Lower lobe of right lung (tissue), 2 donors: ENCODE measurements around the gene PLAU. TPM values are rescaled to one million over a fixed set of nuclear protein-coding genes. Genes with fewer than 3 reads are reported as not detected.

Experiments
- ATAC-seq, 2 donors: fragments of 200-7000 bp; cut with Tn5 transposase; one replicate each; pipeline ENCODE4 v1.9.1; 2020 to 2022; ENCODE audit warnings: mild to moderate bottlenecking in 2 of 2, moderate library complexity in 2 of 2
- DNase-seq: peaks from one replicate; pipeline ENCODE4 v3.0.0-alpha.2; 2020
- H3K27ac ChIP-seq: fragments of 200-600 bp; one replicate; pipeline ENCODE4 v1.8.0; 2022
- H3K27me3 ChIP-seq: fragments of 200-600 bp; one replicate; pipeline ENCODE4 v1.8.0; 2022; ENCODE audit warnings: low read depth
- H3K36me3 ChIP-seq: fragments of 200-600 bp; one replicate; pipeline ENCODE4 v1.8.0; 2022; ENCODE audit warnings: mild to moderate bottlenecking
- H3K4me1 ChIP-seq: fragments of 200-600 bp; one replicate; pipeline ENCODE4 v1.8.0; 2022
- H3K4me3 ChIP-seq: fragments of 200-600 bp; one replicate; pipeline ENCODE4 v1.8.0; 2022; ENCODE audit warnings: mild to moderate bottlenecking
- H3K9me3 ChIP-seq: fragments of 200-600 bp; one replicate; pipeline ENCODE4 v1.8.0; 2022
- intact Hi-C: fragments of 100-400 bp; cut with DNase I; formaldehyde crosslinking; loops from one replicate; pipeline ENCODE4 v1.11.0; 2022
- total RNA-seq: library from RNA; stranded (reverse); fragmentation: NEBNext Ultra II Directional; extraction: Animal tissue kit (Norgen Biotek cat#: 25700); gene quantifications from one replicate; pipeline ENCODE4 v1.2.1, GENCODE V29; 2021
- TF ChIP-seq, protein P1 (sequence below): fragments of 200-600 bp; IDR thresholded peaks from one replicate; pipeline ENCODE4 v1.8.0; 2022; ENCODE audit warnings: antibody characterized with exemption, mild to moderate bottlenecking
- donor health status: DM: no; HTN: yes; CAD: no; lungs with severe emphysema.

PLAU gene
- total RNA-seq, 1 donor from 2014 or later, result 29.0 TPM

DNA sequence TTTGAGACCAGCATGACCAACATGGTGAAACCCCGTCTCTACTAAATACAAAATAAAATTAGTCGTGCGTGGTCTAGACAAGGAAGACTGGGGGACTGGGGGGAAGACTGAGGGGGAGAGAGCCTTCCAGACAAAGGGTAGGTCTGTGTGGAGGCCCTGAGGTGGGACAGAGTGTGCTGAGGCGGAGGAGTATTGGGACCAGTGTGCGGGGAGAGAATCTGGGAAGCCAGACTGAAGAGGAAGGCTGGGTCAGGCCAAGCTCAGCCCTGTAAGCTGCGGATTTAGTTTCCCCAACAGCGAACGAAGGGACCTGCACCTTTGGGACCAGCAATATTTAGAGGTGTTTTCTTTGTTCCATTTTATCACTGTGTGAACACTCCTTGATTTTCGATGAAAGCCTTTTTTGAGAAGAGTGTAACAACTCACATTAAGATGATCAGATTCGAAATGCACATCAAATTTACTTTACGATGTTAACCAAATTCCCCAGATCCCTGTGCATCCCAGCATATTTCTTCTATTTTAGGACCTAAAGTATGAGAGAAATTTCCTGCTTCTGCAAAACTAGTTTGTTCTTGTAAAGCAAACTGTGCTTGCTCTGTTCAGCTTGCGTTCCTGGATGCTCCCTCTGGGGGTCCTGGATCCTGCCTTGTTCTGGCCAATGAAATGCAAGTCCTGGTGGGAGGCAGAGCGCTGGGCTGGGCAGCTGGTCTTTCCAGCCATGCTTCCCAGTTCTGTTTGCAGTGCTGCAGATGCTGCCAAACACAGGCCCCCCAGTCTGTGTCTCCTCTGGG is 39.4 kb downstream of the PLAU start:
- Histone ChIP-seq H3K4me3 (no peak overlapping the region), H3K4me1 (no peaks in the 10 kb centered on the region), H3K36me3 (no peaks in the 10 kb centered on the region), H3K27me3 (no peaks in the 10 kb centered on the region), H3K27ac (no peak overlapping the region), H3K9me3 (no peaks in the 10 kb centered on the region)
- intact Hi-C loops, result no loop called here
- no peak for DNase-seq
- ATAC-seq, result no peak
- TF ChIP-seq, protein P1, sequence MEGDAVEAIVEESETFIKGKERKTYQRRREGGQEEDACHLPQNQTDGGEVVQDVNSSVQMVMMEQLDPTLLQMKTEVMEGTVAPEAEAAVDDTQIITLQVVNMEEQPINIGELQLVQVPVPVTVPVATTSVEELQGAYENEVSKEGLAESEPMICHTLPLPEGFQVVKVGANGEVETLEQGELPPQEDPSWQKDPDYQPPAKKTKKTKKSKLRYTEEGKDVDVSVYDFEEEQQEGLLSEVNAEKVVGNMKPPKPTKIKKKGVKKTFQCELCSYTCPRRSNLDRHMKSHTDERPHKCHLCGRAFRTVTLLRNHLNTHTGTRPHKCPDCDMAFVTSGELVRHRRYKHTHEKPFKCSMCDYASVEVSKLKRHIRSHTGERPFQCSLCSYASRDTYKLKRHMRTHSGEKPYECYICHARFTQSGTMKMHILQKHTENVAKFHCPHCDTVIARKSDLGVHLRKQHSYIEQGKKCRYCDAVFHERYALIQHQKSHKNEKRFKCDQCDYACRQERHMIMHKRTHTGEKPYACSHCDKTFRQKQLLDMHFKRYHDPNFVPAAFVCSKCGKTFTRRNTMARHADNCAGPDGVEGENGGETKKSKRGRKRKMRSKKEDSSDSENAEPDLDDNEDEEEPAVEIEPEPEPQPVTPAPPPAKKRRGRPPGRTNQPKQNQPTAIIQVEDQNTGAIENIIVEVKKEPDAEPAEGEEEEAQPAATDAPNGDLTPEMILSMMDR, result no peak

DNA sequence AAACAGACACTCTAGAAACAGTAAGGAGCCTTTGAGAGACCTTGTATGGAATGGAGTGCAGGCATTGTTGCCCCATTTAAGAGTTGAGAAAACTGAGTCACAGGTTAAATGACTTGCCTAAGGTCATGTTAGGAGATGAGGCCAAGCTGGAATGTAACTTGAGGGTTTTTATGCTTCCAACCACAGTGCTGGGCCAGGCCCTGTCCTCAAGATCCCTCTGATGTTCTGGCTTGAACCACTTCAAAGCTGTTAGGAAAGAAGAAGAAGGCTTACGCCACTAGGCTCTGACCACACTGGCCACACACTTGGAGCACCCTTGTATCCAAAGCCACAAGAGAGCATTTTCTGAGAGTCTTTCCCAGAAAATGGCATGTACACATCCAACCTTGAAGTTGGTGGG is 42.7 kb downstream of the PLAU start:
- Histone ChIP-seq H3K4me1 (peaks cover 33% of the 10 kb centered on the region), H3K4me3 (no peak overlapping the region), H3K27me3 (no peaks in the 10 kb centered on the region), H3K9me3 (no peaks in the 10 kb centered on the region), H3K36me3 (no peaks in the 10 kb centered on the region), H3K27ac (no peak overlapping the region)
- TF ChIP-seq, protein P1, result no peak
- intact Hi-C loops, result no loop called here
- ATAC-seq (peak; percentile 47 to 75), DNase-seq (no peak)

DNA sequence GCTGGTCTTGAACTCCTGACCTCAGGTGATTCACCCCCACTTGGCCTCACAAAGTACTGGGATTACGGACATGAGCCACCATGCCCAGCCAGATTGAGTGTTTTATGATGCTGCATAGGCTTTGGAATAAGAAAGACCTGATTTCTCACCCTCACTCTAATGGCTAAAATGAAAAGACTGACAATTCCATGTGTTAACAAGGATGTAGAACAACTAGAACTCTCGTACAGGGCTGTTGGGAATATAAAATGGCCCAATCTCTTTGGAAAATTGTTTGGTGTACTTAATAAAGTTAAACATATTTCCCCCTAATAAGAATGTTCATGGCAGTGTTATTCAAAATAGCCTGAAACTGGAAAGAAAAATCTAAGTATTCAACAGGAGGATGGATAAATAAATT is 43.8 kb downstream of the PLAU start:
- Histone ChIP-seq H3K4me1 (peaks cover 41% of the 10 kb centered on the region), H3K4me3 (no peak overlapping the region), H3K9me3 (no peaks in the 10 kb centered on the region), H3K27ac (no peak overlapping the region), H3K27me3 (no peaks in the 10 kb centered on the region), H3K36me3 (no peaks in the 10 kb centered on the region)
- DNase-seq (no peak), ATAC-seq (no peak)
- TF ChIP-seq, protein P1, result no peak
- intact Hi-C loops, result no loop called here

DNA sequence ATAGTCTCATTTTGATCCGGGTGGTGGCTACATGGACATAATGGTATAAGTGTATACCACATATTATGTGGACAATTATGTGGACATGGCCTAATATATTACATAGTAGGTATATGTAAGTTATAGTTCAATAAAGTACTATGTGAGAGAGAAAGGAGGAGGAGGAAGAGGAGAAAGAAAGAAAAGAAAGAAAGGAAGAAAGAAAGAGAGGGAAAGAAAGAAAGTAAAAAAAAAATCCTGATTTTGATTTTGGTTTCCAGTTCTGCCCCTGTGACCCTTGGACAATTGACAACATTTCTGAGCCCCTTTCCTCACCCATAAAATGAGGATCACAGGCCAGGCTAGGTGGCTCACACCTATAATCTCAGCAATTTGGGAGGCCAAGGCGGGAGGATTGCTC is 44.8 kb downstream of the PLAU start:
- ATAC-seq (no peak), DNase-seq (no peak)
- peak overlapping the region; percentile 80 for H3K27ac ChIP-seq
- no peak overlapping the region for H3K4me3 ChIP-seq
- no peaks in the 10 kb centered on the region for H3K9me3 ChIP-seq
- no peaks in the 10 kb centered on the region for H3K27me3 ChIP-seq
- TF ChIP-seq, protein P1, result no peak
- H3K4me1 ChIP-seq, result peaks cover 42% of the 10 kb centered on the region
- no peaks in the 10 kb centered on the region for H3K36me3 ChIP-seq
- intact Hi-C loops, result no loop called here

DNA sequence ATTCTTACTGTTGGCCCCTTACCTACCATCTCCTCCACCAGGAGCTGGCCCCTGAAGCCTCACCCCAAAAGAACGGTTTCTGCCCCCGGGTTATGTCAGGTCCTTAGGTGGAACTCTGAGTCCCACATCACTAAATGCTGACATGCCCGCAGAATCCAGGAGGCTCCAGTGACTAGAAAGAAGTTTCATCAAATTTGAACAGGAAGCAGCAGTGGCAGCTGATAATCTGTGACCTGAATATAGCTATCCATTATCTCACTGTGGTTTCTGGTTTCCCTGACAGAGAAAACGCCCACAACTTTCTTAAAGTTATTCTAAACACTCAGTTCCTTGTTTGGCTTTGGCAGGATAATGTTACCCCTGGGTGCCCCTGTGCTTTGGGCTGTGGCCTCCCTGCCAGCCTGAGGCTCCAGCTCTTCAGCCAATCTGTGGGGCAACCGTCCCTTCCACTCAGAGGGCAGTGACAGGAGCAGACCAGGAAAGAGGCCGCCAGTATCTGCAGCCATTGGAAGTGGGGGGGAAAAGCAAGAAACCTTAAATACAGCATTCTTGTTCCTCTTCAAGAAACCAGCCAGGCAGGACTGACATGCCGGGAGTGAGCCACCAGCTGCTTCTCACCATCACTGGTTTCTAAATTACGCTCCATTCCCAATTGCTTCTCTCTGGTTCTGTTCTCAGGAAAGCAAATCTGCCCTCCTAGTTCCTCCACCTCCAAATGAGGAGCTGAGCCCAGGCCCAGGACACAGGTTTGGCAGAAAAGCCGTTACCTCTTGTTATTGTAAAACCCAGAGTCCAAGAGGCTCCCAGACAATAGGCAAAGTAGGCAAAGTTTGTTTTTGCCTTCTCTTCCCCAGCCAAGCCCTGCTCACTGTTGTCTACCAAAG is 45.8 kb downstream of the PLAU start:
- intact Hi-C loops, result no loop called here
- Histone ChIP-seq H3K27me3 (no peaks in the 10 kb centered on the region), H3K27ac (peak overlapping the region; percentile 80), H3K36me3 (no peaks in the 10 kb centered on the region), H3K9me3 (no peaks in the 10 kb centered on the region), H3K4me1 (peaks cover 42% of the 10 kb centered on the region), H3K4me3 (no peak overlapping the region)
- ATAC-seq (peak; percentile 73 to 75), DNase-seq (no peak)
- TF ChIP-seq, protein P1, result no peak
